C1 segment of cervical spinal cord (tissue), 14 donors: Measurements from ENCODE around the gene TTC21A.

ENCODE experiments used
- DNase-seq, 14 donors: peaks; one replicate each; lab custom pipeline; 2025; lab: John Stamatoyannopoulos, UW

TTC21A gene

GRCh38 chr3:39136533-39137434 is 29.3 kb downstream of the TTC21A start:
- DNase-seq = no peak

GRCh38 chr3:39137435-39137936 is 30.0 kb downstream of the TTC21A start:
- DNase-seq = peak in 1 of 14 donors; percentile 24

GRCh38 chr3:39137991-39138803 is 30.7 kb downstream of the TTC21A start:
- no peak for DNase-seq

GRCh38 chr3:39138804-39139415 is 31.4 kb downstream of the TTC21A start:
- DNase-seq = peak in 8 of 14 donors; percentile 47 to 81 (median 58)

GRCh38 chr3:39139442-39139841 is 32.0 kb downstream of the TTC21A start:
- no peak for DNase-seq

GRCh38 chr3:39140341-39140971 is 33.0 kb downstream of the TTC21A start:
- no peak for DNase-seq

- DNase-seq = peak in 1 of 14 donors; percentile 16
Observed at GRCh38 chr3:39141171-39141995, 33.9 kb downstream of the TTC21A start.

GRCh38 chr3:39142067-39142466 is 34.6 kb downstream of the TTC21A start:
- DNase-seq = no peak

- DNase-seq = peak in 1 of 14 donors; percentile 9
Observed at GRCh38 chr3:39143051-39143885, 35.8 kb downstream of the TTC21A start.

GRCh38 chr3:39144095-39144747 is 36.7 kb downstream of the TTC21A start:
- DNase-seq = no peak

- no peak for DNase-seq
Observed at GRCh38 chr3:39144748-39145380, 37.4 kb downstream of the TTC21A start.

- DNase-seq = no peak
Observed at GRCh38 chr3:39146083-39146501, 38.6 kb downstream of the TTC21A start.

GRCh38 chr3:39146611-39147591 is 39.4 kb downstream of the TTC21A start:
- DNase-seq = peak in 4 of 14 donors; percentile 46 to 87 (median 64)

- DNase-seq = peak in 4 of 14 donors; percentile 30 to 56 (median 48)
Observed at GRCh38 chr3:39147711-39148434, 40.4 kb downstream of the TTC21A start.

- DNase-seq = peak in 2 of 14 donors; percentile 25 to 59
Observed at GRCh38 chr3:39148435-39149058, 41.1 kb downstream of the TTC21A start.

GRCh38 chr3:39149059-39149455 is 41.6 kb downstream of the TTC21A start:
- DNase-seq = no peak
